Activated CD8-positive, alpha-beta memory T cell treated with anti-CD3 and anti-CD28 coated beads for 48 hours (primary cell): ENCODE results near the gene FAM228B.
"Not testable (repeated sequence)": the region's sequence is repeated elsewhere in the genome, so short reads cannot be mapped to it uniquely, and the experiment has no call there.

Experiments
- DNase-seq, 3 experiments: peaks; one replicate each; pipeline ENCODE4 v3.0.0-alpha.2; 2020; ENCODE audit warnings: low read depth in 2 of 3, low spot score in 2 of 3

The FAM228B gene

DNA sequence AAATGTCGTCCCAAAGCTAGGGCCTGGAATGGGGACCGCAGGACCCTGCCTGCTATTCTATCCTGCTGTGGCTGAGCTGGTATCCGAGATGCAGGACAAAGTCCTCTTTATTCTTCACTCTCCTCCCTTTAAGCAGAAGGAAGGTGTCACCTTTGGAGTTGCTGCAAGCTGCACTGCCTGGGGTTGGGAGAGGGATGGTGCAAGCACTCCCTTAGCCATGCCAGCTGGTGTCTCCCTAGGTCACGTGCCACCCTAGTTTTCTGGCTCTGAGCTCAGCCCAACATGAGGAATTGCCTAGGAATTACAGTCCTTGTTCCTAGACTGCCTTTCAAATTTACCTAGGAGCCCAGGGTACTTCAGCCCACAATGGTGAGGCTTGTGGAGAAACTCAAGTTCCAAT lies 30.2 kb downstream of the FAM228B start:
- no peak for DNase-seq

- no peak for DNase-seq
These were observed 34.9 kb downstream of the FAM228B start for GRCh38 chr2:24158131-24158530.

DNA sequence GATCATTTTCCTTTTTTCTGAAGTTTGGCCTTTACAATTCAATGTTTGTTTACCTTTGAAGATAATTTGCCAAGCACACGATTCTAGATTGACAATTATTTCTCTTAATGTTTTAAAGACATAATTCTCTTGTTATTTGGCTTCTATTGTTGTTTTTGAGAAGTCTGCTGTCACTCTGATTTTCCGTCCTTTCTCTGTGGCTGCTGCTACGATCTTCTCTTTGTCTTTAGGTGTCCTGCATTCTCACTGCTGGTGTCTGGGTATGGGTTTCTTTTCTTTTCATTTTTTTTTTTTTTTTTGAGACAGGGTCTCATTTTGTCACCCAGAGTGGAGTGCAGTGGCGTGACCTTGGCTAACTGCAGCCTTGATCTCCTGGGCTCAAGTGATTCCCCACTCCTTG lies 36.4 kb downstream of the FAM228B start:
- no peak for DNase-seq

DNA sequence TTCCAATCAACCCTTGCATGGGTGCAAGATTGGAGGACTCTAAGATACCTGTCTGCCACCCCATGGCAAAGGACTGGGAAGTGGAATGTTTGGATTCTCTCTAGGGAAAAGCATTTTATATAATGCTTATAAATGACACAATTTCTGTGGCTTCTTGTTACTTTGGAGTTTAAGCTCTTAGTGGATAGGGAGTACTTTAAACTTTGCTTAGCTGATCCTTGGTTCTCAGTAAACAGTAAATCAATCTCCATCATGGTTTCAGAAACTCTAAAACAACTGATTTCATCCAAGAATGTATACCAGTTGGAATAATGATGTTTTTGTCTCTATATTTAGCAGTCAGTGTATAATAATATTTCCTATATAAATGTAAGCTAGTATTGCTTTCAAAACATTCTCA lies 37.5 kb downstream of the FAM228B start:
- DNase-seq = no peak

DNA sequence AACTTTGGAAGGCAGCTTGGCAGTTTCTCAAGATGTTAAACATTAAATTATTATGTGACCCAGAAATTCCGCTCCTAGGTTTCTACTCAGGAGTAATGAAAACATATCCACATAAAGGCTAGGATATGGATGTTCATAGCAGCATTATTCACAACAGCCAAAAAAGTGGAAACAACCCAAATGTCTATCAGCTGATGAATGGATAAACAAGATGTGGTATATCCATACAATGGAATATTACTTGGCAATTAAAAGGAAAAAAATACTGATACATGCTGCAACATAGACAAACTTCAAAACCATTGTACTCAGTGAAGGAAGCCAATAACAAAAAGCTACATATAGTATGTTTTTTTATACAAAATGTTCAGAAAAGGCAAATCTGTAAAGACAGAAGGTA lies 39.2 kb downstream of the FAM228B start:
- DNase-seq = no peak

DNA sequence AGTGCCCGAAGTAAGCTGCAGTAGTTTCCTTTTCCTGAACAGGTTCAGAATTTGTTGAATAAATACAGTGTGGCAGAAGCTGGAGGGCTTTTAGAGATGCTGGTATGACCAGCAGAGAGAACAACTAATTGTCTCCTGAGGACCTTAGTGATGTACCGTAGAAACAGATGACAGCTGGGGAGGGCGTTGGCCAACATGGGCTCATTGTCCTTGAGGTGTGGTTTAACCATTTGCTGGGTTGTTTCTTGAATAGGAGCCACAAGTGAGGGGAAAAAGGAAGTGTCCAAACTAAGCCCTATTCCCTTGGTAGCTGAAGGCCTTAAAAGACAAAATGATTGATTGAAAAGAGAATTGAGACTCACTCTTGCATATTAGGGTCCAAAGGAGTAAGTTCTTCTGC lies 39.9 kb downstream of the FAM228B start:
- no peak for DNase-seq

DNA sequence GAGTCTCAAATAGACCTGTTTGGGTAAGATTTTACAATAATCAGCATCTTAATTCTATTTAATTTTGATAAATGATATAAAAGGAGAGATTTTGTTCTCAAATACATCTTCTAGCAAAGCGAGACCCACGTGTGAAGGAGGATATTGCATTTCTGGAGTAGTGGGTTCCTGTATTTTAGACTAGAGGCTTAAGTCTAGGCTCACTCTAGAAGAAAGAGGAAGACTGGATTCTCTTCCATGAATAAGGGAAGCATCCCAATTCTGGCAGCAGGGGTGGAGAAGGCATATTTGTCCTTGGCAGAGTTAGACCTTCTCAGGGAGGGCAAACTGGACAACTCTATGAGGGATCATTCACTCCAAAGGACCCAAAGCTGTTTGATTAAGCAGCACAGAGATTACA lies 40.3 kb downstream of the FAM228B start:
- no peak for DNase-seq

DNA sequence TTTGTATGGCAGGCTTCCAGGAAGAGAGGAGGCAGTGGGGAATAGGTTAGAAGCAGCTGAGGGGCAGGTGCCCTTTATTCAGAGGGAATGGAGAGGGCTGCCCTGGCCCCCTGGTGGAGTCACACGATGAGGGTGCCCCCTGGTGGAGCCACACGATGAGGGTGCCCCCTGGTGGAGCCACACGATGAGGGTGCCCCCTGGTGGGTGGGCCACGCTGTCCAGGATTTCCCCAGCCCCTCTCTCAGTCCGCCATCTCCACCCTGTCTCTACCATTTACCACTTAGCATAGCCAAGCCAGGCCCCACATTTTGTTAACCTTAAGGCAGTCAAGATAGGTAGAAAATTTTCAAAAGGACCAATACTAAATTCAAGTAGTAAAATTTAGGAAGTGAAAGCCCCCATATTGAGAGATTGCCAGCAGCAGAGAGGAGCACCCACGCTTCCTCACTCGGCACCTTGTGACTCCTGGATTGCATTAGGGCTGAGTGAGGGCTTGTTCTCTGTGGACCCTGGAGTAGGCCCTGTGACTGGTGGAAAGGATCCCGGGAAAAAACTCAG lies 41.2 kb downstream of the FAM228B start:
- peak in 2 of 3 experiments; percentile 14 to 18 for DNase-seq

DNA sequence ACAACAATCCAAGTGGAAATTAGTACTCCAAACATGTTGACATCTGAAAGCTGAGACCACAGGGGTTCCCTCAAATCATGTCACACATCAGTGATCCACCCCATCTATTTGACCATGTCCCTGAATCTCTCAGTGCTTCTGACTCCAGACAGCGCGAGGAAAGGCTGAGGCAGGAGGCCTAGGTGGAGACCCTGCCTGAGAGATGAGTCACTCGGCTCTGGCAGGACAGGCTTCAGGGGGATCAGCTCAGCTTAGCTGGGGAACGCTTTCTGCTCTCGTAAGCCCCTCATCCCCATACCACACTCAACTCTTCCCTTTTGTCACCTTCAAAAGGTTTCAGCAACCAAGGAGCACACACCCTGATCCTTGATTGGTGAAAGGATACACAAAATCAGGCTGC lies 45.8 kb downstream of the FAM228B start:
- DNase-seq = no peak

DNA sequence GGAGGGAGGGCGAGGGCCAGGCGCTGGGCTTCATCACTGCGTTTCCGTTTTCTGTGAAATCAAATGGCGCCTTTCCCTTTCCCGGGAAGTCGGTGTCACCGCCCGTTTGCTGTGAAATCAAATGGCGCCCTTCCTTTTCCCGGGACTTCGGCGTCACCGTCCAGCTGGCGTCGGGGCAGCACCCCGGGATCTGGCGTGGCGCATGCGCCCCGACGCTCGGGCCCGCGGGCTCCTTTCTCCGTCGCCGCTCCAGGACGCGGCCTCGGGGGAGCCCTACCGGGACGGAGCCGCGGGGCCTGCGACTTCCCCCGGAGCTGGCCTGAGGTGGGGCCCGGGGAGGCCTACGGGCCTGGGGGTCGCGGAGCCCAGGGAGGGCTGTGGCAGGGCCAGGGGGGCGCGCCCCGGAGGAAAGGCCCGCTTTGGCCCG lies 51.6 kb downstream of the FAM228B start, which contains the start of gene FAM228A:
FAM228A (plus strand) TSS at position 203 of the 427 bp plus-strand sequence. CDS start 428 bp downstream, outside the sequence.
- DNase-seq = no peak

GRCh38 chr2:24175631-24176187 lies 52.4 kb downstream of the FAM228B start:
- DNase-seq = no peak

- DNase-seq = no peak
These were observed 53.1 kb downstream of the FAM228B start for GRCh38 chr2:24176326-24176725.

DNA sequence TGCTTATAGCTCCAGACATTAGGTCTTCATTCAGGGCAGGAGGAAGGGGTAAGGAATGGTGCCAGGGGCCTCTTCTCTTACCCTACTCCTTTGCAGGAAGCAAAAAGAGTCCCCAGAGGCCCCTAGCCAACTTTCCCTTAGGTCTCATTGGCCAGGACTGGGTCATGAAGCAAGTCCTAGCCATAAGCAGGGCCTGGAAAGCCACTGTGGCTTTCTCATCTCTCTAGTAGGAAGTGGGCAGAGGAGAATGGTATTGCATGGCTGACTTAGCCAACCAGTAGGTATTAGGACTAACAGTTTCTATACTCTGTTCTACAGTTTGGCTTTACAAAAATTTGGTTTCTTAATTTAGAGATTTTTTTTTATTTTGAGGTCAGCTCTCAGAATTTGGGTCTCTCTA lies 56.4 kb downstream of the FAM228B start:
- DNase-seq = no peak

DNA sequence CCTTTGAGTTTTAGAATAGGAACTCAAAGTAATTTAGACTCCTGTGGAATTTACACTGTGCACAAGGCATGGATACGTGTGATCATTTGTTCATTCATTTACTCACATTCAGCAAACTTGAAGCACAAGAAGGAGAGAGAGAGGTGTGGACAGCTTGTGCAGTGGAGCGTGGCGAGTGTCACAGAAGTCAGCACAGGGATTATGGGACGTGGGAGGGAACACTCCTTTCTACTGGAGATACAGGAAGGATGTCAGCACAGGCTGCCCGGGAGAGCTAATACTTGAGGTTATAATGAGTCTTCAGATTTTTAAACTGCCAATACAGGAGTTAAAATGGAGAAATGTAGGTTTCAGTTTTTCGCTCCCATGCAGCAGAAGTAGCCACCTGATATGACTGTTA lies 58.6 kb downstream of the FAM228B start:
- no peak for DNase-seq

DNA sequence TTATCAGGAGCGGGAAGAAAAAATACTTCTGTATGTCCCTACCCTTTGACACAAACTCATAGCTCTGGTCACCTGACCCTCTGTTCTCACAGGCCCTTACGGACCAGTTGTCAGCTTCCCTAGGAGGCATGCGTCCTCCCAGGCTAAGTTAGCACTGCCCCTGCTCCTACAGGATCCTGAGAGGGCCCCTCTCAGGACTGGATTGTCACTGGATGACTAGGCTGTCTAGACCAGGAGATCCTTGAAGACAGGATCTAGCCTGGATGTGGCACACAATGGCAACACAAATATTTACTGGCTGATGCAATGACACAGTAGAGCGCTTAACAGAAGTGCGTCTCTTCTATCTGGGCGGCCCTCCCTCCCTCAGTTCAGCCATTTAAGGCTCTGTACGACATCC lies 59.2 kb downstream of the FAM228B start:
- no peak for DNase-seq

DNA sequence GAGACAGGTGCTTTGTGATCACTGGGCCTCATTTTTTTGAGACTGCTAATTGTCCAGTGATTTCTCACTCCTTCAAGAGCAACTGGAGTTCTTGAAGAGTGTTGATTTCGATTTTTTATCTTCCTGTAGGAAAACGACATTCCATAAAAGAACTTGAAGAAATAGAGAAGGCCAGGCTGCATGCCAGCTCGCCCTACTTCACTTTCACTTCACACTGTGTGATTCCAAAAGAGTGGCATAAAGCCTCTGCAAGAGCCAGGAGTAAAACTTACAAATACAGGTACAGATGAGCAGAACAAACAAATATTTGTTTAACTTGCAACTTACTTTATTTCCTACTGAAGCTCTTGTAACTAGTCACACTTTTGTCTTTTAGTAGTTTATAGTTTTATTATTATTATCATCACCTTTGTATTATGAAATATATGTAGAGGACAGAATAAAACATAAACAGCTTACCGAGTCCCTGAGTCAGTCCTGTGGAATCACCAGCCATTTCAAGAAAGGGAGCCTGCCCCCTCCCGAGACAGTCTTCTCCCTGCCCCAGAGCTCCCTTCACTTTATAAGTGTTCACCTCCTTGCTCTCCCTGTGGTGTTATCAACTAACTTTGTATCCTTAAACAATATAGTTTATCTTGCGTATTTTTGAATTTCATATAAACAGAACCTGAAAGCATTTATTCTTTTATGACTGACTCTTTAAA lies 60.2 kb downstream of the FAM228B start:
- no peak for DNase-seq

DNA sequence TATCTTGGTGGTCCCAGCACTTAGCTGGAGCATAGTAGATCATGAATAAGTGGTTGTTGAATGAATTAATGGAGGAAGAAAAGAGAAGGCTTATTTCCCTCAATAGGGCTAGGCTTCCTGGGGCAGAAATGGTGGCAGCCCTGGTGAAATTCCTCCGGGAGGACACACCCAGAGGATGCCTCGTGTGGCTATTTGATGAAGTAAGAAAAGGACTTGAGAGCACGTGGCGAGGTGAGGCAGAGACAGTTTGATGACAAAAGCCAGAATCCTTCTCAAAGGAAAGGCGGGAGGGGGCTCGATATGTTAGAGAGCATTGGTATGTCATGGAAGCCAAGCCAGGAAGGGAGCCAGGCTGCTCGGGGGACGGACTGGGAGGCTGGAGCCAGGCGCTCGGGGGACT lies 66.3 kb downstream of the FAM228B start:
- no peak for DNase-seq

DNA sequence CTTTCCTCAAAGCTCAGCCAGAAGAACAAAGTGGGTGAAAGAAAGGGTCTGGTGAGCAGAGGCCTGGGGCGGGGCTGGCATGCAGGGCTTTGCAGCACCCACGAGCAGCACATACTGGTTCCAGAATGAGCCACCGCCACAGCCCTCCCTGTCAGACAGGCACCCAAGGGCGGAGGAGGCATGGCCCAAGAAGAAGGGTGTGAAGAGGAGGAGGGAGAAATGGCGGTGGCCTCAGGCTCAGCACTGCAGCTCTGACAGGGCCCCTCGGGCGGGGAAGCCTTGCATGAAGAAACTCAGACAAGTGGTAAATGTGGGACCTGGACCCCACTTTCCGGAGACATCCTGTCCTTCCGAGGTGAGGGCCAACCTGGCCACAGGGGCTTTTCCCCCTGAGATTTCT lies 67.2 kb downstream of the FAM228B start:
- no peak for DNase-seq

DNA sequence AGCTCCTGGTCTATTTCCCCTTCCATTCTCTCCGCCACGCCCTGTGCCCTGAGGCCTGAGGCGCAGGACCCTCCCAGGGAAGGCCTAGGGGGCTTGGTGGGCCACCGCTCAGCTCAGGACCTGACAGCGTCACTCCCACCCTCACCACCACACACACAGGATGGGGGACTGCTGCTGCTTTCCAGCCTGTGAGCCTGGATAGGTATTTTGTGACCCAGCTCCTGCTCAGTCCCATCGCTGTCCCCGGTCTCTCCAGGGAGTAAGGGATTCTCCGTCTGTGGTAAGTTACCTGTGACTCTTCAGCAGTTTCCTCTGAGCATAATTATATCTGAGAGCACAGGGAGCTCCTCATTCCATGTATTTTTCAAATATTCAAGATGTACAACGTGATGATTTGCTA lies 67.9 kb downstream of the FAM228B start:
- DNase-seq = no peak

GRCh38 chr2:24191848-24192247 lies 68.6 kb downstream of the FAM228B start:
- DNase-seq = no peak

DNA sequence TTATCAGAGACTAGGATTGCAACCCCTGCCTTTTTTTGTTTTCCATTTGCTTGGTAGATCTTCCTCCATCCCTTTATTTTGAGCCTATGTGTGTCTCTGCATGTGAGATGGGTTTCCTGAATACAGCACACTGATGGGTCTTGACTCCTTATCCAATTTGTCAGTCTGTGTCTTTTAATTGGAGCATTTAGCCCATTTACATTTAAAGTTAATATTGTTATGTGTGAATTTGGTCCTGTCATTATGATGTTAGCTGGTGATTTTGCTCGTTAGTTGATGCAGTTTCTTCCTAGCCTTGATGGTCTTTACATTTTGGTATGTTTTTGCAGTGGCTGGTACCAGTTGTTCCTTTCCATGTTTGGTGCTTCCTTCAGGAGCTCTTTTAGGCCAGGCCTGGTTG lies 73.9 kb downstream of the FAM228B start:
- DNase-seq = not testable (repeated sequence)

- DNase-seq = no peak
These were observed 76.8 kb downstream of the FAM228B start for GRCh38 chr2:24199968-24200590.
